PC-9 (cell line): ENCODE measurements around the gene TTC22.

Experiments used
- CTCF ChIP-seq: fragments of 200-600 bp; sonication (generic); conservative IDR thresholded peaks from 2 replicates; pipeline ENCODE4 v1.6.1; 2017; ENCODE audit warnings: mixed run types, antibody characterized with exemption, mild to moderate bottlenecking, moderate library complexity
- EZH2 ChIP-seq: fragments of 200-600 bp; sonication (generic); IDR thresholded peaks from 2 replicates; pipeline ENCODE4 v1.8.0; 2017; ENCODE audit warnings: antibody characterized with exemption, low read depth

GRCh38 chr1:54839824-54840223 lies 38.7 kb upstream of the TTC22 start:
- TF ChIP-seq CTCF (no peak), EZH2 (no peak)
